GM12878 (cell line): ENCODE data around the gene ZFAND2B. TPM values are rescaled to one million over a fixed set of nuclear protein-coding genes. Genes with fewer than 3 reads are reported as not detected.

Source experiments
- ATAC-seq: fragments of 200-7000 bp; cut with Tn5 transposase; 3 replicates; pipeline ENCODE4 v1.9.1; 2020; ENCODE audit warnings: mild to moderate bottlenecking, moderate library complexity
- BruUV-seq: library from RNA; stranded (reverse); fragments of 400-500 nt; replicated peaks from 2 replicates; lab custom pipeline; 2021; lab: Mats Ljungman, UMichigan
- CTCF ChIA-PET: fragments of 300-600 bp; sonication (Branson Sonifier 250); formaldehyde crosslinking; extraction: SDS; loops from one replicate; lab custom pipeline; 2021; ENCODE audit warnings: inconsistent platforms; lab: Yijun Ruan, JAX
- POLR2A ChIA-PET: fragments of 350-600 bp; formaldehyde crosslinking; extraction: SDS; loops from one replicate; lab custom pipeline; 2021; ENCODE audit warnings: inconsistent platforms; lab: Charles Lee
- RAD21 ChIA-PET: fragments of 300-600 bp; sonication (Branson Sonifier 250); formaldehyde crosslinking; loops from one replicate; lab custom pipeline; 2023; ENCODE audit warnings: antibody characterized with exemption; ENCODE audit not compliant: unreplicated experiment; lab: Charles Lee
- SMC1A ChIA-PET: fragments of 300-600 bp; sonication (Branson Sonifier 250); formaldehyde crosslinking; loops from one replicate; lab custom pipeline; 2023; ENCODE audit not compliant: unreplicated experiment, uncharacterized antibody; lab: Charles Lee
- DNase-seq: peaks from one replicate; pipeline ENCODE4 v3.0.0-alpha.2; 2011; ENCODE audit warnings: low read depth, low spot score
- FAIRE-seq: peaks from 3 replicates; lab custom pipeline; 2011; peaks lifted over from hg19 to GRCh38; lab: Jason Lieb, UNC
- H2AFZ ChIP-seq: 2 replicates; pipeline ENCODE4 v1.6.0; 2011; ENCODE audit warnings: low read depth, low read length, control low read depth; ENCODE audit not compliant: control insufficient read depth
- H3K27ac ChIP-seq: 2 replicates; pipeline ENCODE4 v1.5.1; 2011; ENCODE audit warnings: control low read depth; ENCODE audit not compliant: control insufficient read depth, insufficient read depth
- H3K27me3 ChIP-seq, 2 experiments: replicated peaks in 1 of 2; 2 replicates each; pipeline versions ENCODE4 v1.6.0 to v1.6.1; 2011; ENCODE audit warnings: low read length in 1 of 2; ENCODE audit not compliant: control insufficient read depth in 2 of 2, insufficient read depth in 2 of 2
- H3K36me3 ChIP-seq, 2 experiments: 2 replicates each; pipeline ENCODE4 v1.5.1; 2011; ENCODE audit warnings: low read length in 1 of 2; ENCODE audit not compliant: control insufficient read depth in 2 of 2, insufficient read depth in 2 of 2
- H3K4me1 ChIP-seq: 2 replicates; pipeline ENCODE4 v1.6.1; 2011; ENCODE audit warnings: mild to moderate bottlenecking, low read length, moderate library complexity, mixed read lengths; ENCODE audit not compliant: control insufficient read depth, insufficient read depth
- H3K4me2 ChIP-seq: 2 replicates; pipeline ENCODE4 v1.6.0; 2011; ENCODE audit warnings: control low read depth; ENCODE audit not compliant: control insufficient read depth, insufficient read depth
- H3K4me3 ChIP-seq: fragments of 200-600 bp; sonication (generic); 2 replicates; pipeline ENCODE4 v1.5.1; 2016
- H3K79me2 ChIP-seq: 2 replicates; pipeline ENCODE4 v1.6.0; 2011; ENCODE audit warnings: low read length; ENCODE audit not compliant: control insufficient read depth, insufficient read depth
- H3K9ac ChIP-seq: 2 replicates; pipeline ENCODE4 v1.8.0; 2011; ENCODE audit warnings: low read length, control low read depth, mixed read lengths; ENCODE audit not compliant: control insufficient read depth, insufficient read depth
- H3K9me3 ChIP-seq: replicated peaks from 3 replicates; pipeline ENCODE4 v1.5.1; 2011; ENCODE audit warnings: mild to moderate bottlenecking, low read length; ENCODE audit not compliant: control insufficient read depth, insufficient read depth
- H4K20me1 ChIP-seq: 2 replicates; pipeline ENCODE4 v1.6.0; 2011; ENCODE audit not compliant: control insufficient read depth, insufficient read depth
- WGBS: methylation state at CpG from one replicate; pipeline ENCODE4 v1.1.6; 2016; ENCODE audit warnings: low lambda C conversion rate; ENCODE audit not compliant: insufficient replicate concordance, insufficient coverage; ENCODE audit errors: missing lambda C conversion rate; 5-methylcytosine and 5-hydroxymethylcytosine counted together
- in situ Hi-C: fragments of 300-500 bp; cut with MboI; formaldehyde crosslinking; loops from 9 replicates; pipeline ENCODE4 v1.14.3; 2018; ENCODE audit warnings: mixed read lengths
- intact Hi-C: fragments of 100-400 bp; cut with micrococcal nuclease; formaldehyde crosslinking; loops from one replicate; pipeline ENCODE4 v1.14.2; 2022; ENCODE audit not compliant: unreplicated experiment
- polyA plus RNA-seq, 11 experiments: library from polyadenylated mRNA; depleted of rRNA in 4 of 11; unstranded in 6 of 11; stranded (reverse) in 5 of 11; fragments of >200 nt; fragmentation: Nextera tagmentation in 4 of 11; fragmentation: Illumina TruSeq in 1 of 11; extraction: Ambion mirVana in 4 of 11; extraction: Trizol in 1 of 11; gene quantifications; 1 replicate in 1 of 11; 2 replicates in 10 of 11; pipeline versions ENCODE4 v1.2.1 to v1.2.3, GENCODE V29; 2011 to 2016; ENCODE audit warnings: inconsistent platforms in 2 of 11, missing spikeins in 2 of 11, low read depth in 1 of 11
- total RNA-seq, 4 experiments: library from RNA; depleted of rRNA in 3 of 4; stranded (reverse); fragments of >200 nt in 3 of 4; fragmentation: Illumina TruSeq in 1 of 4; extraction: Trizol in 1 of 4; gene quantifications; 2 replicates each; pipeline versions ENCODE4 v1.2.1 to v1.2.3, GENCODE V29; 2013 to 2021
- TF ChIP-seq, protein P1 (sequence below): fragments of 450-650 bp; IDR thresholded peaks from 2 replicates; pipeline ENCODE4 v1.6.1; 2017; ENCODE audit warnings: antibody characterized with exemption, mild to moderate bottlenecking, moderate library complexity

The ZFAND2B gene
- total and polyA plus RNA-seq, 10 of the 15 experiments (the other 5 are each of a cell fraction or from before 2014, with no cell fraction given) = 5.4 to 28.1 (median 22.4) TPM

DNA sequence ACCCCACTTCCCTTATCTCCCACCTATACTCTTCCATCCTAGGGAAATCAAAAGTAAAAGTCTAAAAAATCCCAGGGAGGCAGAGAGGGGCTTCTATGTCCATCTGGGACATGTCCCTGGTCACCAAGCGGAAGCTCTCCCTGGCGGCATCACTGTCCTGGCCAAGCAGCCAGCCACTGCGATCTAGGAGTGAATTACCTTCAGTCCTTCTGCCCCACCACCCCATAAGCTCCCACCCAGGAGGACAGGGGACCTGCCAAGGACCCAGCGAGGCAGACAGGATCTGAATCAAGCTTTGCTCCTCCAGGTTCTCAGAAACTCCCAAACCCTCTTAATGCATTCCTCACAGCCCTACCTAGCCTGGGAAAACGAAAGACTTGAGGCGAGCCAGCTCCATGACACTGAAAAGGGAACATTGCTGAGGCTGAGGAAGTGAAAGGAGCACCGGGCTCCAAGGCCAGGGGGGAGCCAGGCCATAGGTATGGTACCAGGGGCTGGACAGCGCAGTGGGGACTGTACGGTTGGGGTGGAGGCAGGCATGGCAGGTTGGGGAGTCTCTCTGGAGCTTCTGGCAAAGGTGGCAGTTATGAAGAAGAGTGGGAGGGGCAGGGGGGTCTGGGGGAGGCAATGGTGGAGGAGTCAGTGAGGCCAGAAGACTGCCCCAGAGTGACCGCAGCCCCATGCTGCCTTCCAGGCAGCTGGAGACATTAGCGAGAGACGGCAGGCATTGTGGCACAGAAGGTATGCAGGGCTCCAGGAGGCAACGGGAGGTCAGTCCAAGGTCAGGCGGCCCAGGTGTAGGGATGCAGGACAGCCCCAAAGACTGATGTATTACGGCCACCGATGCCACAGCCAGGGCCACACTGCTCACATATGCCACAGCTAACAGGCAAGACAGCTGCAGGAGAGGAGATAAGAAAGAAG is 34.1 kb upstream of the ZFAND2B start:
- Histone ChIP-seq H3K36me3 (peaks cover 4 to 9% of the 10 kb centered on the region in 2 experiments), H2AFZ (no peak overlapping the region), H3K27ac (no peak overlapping the region), H3K4me3 (no peak overlapping the region), H3K4me1 (no peaks in the 10 kb centered on the region; the same call in 1 of the 2 replicates), H3K27me3 (no peaks in the 10 kb centered on the region), H3K9ac (no peak overlapping the region), H4K20me1 (no peaks in the 10 kb centered on the region), H3K4me2 (no peak overlapping the region), H3K9me3 (no peaks in the 10 kb centered on the region), H3K79me2 (peaks cover 14% of the 10 kb centered on the region)
- intact Hi-C loops = no loop called here
- CTCF ChIA-PET = interaction anchor here (0.5 to 5.6 kb wide), 18 partner anchors 8 to 344 kb away, joined by 3 to 48 read pairs (median 8); partner anchors contain the start of genes DNAJB2, GLB1L and STK16
- SMC1A ChIA-PET = interaction anchor here (0.6 to 2.9 kb wide), 6 partner anchors 36 to 326 kb away, joined by 3 to 20 read pairs (median 3); partner anchors contain the start of gene GMPPA
- TF ChIP-seq, protein P1, sequence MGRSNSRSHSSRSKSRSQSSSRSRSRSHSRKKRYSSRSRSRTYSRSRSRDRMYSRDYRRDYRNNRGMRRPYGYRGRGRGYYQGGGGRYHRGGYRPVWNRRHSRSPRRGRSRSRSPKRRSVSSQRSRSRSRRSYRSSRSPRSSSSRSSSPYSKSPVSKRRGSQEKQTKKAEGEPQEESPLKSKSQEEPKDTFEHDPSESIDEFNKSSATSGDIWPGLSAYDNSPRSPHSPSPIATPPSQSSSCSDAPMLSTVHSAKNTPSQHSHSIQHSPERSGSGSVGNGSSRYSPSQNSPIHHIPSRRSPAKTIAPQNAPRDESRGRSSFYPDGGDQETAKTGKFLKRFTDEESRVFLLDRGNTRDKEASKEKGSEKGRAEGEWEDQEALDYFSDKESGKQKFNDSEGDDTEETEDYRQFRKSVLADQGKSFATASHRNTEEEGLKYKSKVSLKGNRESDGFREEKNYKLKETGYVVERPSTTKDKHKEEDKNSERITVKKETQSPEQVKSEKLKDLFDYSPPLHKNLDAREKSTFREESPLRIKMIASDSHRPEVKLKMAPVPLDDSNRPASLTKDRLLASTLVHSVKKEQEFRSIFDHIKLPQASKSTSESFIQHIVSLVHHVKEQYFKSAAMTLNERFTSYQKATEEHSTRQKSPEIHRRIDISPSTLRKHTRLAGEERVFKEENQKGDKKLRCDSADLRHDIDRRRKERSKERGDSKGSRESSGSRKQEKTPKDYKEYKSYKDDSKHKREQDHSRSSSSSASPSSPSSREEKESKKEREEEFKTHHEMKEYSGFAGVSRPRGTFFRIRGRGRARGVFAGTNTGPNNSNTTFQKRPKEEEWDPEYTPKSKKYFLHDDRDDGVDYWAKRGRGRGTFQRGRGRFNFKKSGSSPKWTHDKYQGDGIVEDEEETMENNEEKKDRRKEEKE = no peak
- RAD21 ChIA-PET = interaction anchor here (1.8 to 4.1 kb wide), 3 partner anchors 35 to 124 kb away, joined by 9 to 33 read pairs (median 12); partner anchors contain the start of gene ZFAND2B
- no peak for ATAC-seq
- no TSS peak for BruUV-seq
- 85% methylated on average over 16 of the region's 16 CpGs for WGBS
- POLR2A ChIA-PET = interaction anchor here (1.2 kb wide), 1 partner anchor 34 kb away, joined by 5 read pairs; the partner anchor contains the start of gene ZFAND2B
- in situ Hi-C loops = loop anchor here (5.0 kb wide), 1 partner anchor 35 kb away; the partner anchor contains the start of gene ZFAND2B
- no peak for FAIRE-seq
- no peak for DNase-seq
